ENCODE measurements around the gene CZIB. TPM values are rescaled to one million over a fixed set of nuclear protein-coding genes. Genes with fewer than 3 reads are reported as not detected.

The CZIB gene
- total and polyA plus RNA-seq, 2 of the 13 experiments (the other 11 are each of a cell fraction or from before 2014, with no cell fraction given) = 49.2 to 67.0 TPM

DNA sequence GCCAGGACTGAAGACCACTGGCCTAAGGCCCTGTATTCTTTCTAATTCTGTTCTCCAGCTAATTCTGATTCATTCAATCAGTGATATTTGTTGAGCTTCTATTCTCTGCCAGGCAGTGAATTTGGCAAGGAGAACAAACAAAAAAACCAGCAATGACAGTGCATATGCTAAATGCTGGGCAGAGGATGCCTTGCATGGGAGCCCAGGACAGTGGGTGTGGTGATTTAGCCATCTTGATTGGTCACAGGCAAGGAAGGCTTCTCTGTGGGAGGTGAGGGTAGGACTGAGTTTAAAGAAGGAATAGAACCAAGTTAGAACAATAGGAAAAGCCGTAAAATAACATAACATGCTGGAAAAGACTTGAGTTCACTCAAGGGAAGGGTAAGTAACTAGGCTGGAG is 33.0 kb downstream of the CZIB start:
- H3K9me3 ChIP-seq (ENCODE audit: low read length) = no peaks in the 10 kb centered on the region
- no peak for TF ChIP-seq ARID2 (CRISPR knock-in tag; IDR thresholded peaks at IDR 0.05; ENCODE audit: borderline replicate concordance)
- TF ChIP-seq, protein P1, sequence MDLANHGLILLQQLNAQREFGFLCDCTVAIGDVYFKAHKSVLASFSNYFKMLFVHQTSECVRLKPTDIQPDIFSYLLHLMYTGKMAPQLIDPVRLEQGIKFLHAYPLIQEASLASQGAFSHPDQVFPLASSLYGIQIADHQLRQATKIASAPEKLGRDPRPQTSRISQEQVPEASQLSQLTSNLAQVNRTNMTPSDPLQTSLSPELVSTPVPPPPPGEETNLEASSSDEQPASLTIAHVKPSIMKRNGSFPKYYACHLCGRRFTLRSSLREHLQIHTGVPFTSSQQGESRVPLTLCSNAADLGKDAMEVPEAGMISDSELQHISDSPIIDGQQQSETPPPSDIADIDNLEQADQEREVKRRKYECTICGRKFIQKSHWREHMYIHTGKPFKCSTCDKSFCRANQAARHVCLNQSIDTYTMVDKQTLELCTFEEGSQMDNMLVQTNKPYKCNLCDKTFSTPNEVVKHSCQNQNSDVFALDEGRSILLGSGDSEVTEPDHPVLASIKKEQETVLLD (CRISPR knock-in tag; IDR thresholded peaks at IDR 0.05; ENCODE audit: low read depth) = no peak
- TF ChIP-seq SAP130 (CRISPR knock-in tag; IDR thresholded peaks at IDR 0.05; ENCODE audit: low read depth) = no peak
- TF ChIP-seq ZNF501 (CRISPR knock-in tag; IDR thresholded peaks at IDR 0.05) = no peak
- no peak for TF ChIP-seq ZNF12 (CRISPR knock-in tag; IDR thresholded peaks at IDR 0.05)
- TF ChIP-seq FOXK2 (IDR thresholded peaks at IDR 0.05) = no peak
- TF ChIP-seq, protein P2, sequence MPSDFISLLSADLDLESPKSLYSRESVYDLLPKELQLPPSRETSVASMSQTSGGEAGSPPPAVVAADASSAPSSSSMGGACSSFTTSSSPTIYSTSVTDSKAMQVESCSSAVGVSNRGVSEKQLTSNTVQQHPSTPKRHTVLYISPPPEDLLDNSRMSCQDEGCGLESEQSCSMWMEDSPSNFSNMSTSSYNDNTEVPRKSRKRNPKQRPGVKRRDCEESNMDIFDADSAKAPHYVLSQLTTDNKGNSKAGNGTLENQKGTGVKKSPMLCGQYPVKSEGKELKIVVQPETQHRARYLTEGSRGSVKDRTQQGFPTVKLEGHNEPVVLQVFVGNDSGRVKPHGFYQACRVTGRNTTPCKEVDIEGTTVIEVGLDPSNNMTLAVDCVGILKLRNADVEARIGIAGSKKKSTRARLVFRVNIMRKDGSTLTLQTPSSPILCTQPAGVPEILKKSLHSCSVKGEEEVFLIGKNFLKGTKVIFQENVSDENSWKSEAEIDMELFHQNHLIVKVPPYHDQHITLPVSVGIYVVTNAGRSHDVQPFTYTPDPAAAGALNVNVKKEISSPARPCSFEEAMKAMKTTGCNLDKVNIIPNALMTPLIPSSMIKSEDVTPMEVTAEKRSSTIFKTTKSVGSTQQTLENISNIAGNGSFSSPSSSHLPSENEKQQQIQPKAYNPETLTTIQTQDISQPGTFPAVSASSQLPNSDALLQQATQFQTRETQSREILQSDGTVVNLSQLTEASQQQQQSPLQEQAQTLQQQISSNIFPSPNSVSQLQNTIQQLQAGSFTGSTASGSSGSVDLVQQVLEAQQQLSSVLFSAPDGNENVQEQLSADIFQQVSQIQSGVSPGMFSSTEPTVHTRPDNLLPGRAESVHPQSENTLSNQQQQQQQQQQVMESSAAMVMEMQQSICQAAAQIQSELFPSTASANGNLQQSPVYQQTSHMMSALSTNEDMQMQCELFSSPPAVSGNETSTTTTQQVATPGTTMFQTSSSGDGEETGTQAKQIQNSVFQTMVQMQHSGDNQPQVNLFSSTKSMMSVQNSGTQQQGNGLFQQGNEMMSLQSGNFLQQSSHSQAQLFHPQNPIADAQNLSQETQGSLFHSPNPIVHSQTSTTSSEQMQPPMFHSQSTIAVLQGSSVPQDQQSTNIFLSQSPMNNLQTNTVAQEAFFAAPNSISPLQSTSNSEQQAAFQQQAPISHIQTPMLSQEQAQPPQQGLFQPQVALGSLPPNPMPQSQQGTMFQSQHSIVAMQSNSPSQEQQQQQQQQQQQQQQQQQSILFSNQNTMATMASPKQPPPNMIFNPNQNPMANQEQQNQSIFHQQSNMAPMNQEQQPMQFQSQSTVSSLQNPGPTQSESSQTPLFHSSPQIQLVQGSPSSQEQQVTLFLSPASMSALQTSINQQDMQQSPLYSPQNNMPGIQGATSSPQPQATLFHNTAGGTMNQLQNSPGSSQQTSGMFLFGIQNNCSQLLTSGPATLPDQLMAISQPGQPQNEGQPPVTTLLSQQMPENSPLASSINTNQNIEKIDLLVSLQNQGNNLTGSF (CRISPR knock-in tag; IDR thresholded peaks at IDR 0.05) = no peak
- TF ChIP-seq ZNF644 (CRISPR knock-in tag; IDR thresholded peaks at IDR 0.05; ENCODE audit: low read depth) = no peak
- POLR2A ChIA-PET = no interaction called here
- H4K20me1 ChIP-seq (ENCODE audit: insufficient read depth, low read length) = no peaks in the 10 kb centered on the region
- 81% methylated on average over 1 of the region's 1 CpG for WGBS (ENCODE audit: low lambda C conversion rate)
- no peaks in the 10 kb centered on the region for H3K36me3 ChIP-seq (replicated peaks in 1 of 2; ENCODE audit: control insufficient read depth in 1 of 2, insufficient read depth in 2 of 2, low read length in 2 of 2)
- no TSS peak for BruUV-seq (replicated peaks)
- H3K4me1 ChIP-seq (ENCODE audit: insufficient read depth, low read length) = peaks cover 73% of the 10 kb centered on the region
- H3K4me2 ChIP-seq (ENCODE audit: low read depth, low read length) = no peak overlapping the region
- no peak overlapping the region for H2AFZ ChIP-seq (ENCODE audit: low read length)
- in situ Hi-C loops (cut with HindIII; ENCODE audit: extremely low pct_ligation_motif_present, low pct_unique_long_range_greater_than_20kb) (loop anchor here (10.0 kb wide), 1 partner anchor 483 kb away; no protein-coding TSS in a partner anchor), intact Hi-C loops (cut with micrococcal nuclease; ENCODE audit: unreplicated experiment) (loop anchor here (10.0 kb wide), 1 partner anchor 103 kb away; no protein-coding TSS in a partner anchor)
- no peak overlapping the region for H3K9ac ChIP-seq (ENCODE audit: insufficient read depth, low read depth, low read length)
- ATAC-seq = no peak
- no peak overlapping the region for H3K27ac ChIP-seq (ENCODE audit: extremely low read length, insufficient read depth, low read length)
- CTCF ChIA-PET (ENCODE audit: low intra/inter-chr PET ratio, low total read pairs) = no interaction called here
- no peak for DNase-seq (ENCODE audit: low spot score)
- no peaks in the 10 kb centered on the region for H3K27me3 ChIP-seq (ENCODE audit: control insufficient read depth in 1 of 2, insufficient read depth in 2 of 2, low read length in 2 of 2)
- no peak for FAIRE-seq
- no peaks in the 10 kb centered on the region for H3K79me2 ChIP-seq (ENCODE audit: insufficient read depth, low read length)
- no peak overlapping the region for H3K4me3 ChIP-seq (replicated peaks in 1 of 3; ENCODE audit: insufficient read depth in 1 of 3, low read depth in 2 of 3, low read length in 3 of 3)

Data from HepG2 (cell line).